GM12891 (cell line): ENCODE results near the gene APLP1.

ENCODE experiments used
- POLR2A ChIP-seq: IDR thresholded peaks from 2 replicates; pipeline ENCODE4 v1.6.1; 2011; ENCODE audit warnings: low read depth, low read length, control low read depth
- POLR2AphosphoS5 ChIP-seq: IDR thresholded peaks from 2 replicates; pipeline ENCODE4 v1.6.1; 2011; ENCODE audit warnings: low read depth, low read length, control low read depth
- SPI1 ChIP-seq: IDR thresholded peaks from 2 replicates; pipeline ENCODE4 v1.6.1; 2011; ENCODE audit warnings: low read depth, low read length, control low read depth
- TAF1 ChIP-seq: IDR thresholded peaks from 2 replicates; pipeline ENCODE4 v1.6.1; 2011; ENCODE audit warnings: low read depth, low read length, control low read depth

DNA sequence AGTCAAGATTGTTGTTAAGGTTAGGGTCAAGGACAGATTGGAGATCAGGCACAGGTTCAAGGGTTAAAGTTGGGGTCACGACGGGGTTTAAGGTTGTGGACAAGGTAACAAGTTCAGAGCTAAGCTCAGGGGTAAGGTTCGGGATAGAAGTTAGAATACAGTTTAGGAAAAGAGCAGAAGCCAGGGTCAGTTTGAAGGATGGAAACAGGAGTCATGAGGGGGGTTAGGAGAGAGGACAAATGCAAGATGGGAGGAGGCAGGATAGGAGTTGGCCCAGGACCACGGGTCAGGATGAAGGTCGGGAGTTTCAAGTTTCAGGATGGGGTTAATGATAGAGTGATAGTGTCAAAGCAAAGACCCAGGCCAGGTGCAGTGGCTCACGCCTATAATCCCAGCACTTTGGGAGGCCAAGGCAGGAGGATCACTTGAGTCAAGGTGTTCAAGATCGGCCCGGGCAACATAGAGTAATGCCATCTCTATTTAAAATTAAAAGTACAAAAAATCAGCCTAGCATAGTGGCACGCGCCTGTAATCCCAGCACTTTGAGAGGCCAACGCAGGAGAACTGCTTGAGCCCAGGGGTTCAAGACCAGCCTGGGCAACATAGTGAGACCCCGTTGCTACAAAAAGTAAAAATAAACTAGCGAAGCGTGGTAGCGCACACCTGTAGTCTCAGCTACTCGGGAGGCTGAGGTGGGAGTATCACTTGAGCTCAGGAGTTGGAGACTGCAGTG lies 23.7 kb upstream of the APLP1 start:
- TF ChIP-seq TAF1 (no peak), POLR2A (no peak), POLR2AphosphoS5 (no peak), SPI1 (no peak)
